K562 (cell line): Measurements from ENCODE around the gene WDR86. TPM values are rescaled to one million over a fixed set of nuclear protein-coding genes. Genes with fewer than 3 reads are reported as not detected.

Experiments used
- ATAC-seq: fragments of 200-7000 bp; cut with Tn5 transposase; 3 replicates; pipeline ENCODE4 v1.9.1; 2020; ENCODE audit warnings: moderate library complexity
- BruUV-seq: library from RNA; stranded (reverse); fragments of 400-500 nt; replicated peaks from 2 replicates; lab custom pipeline; 2021; lab: Mats Ljungman, UMichigan
- CTCF ChIA-PET: fragments of 300-600 bp; formaldehyde crosslinking; extraction: SDS; loops from one replicate; lab custom pipeline; 2021; ENCODE audit warnings: low intra/inter-chr PET ratio; lab: Yijun Ruan, JAX
- POLR2A ChIA-PET: fragments of 300-600, 350-650 bp; sonication (Branson Sonifier 250); formaldehyde crosslinking; extraction: SDS; loops from one replicate; lab custom pipeline; 2021; ENCODE audit warnings: antibody characterized with exemption, inconsistent platforms; lab: Yijun Ruan, JAX
- DNase-seq, 4 experiments: peaks; one replicate each; pipeline versions ENCODE4 v3.0.0 to v3.0.0-alpha.2; 2011 to 2018; ENCODE audit warnings: low spot score in 3 of 4, mixed read lengths in 3 of 4; ENCODE audit errors: extremely low read depth in 1 of 4
- FAIRE-seq: peaks from 2 replicates; lab custom pipeline; 2011; peaks lifted over from hg19 to GRCh38; lab: Jason Lieb, UNC
- H2AFZ ChIP-seq: 2 replicates; pipeline ENCODE4 v1.6.0; 2011; ENCODE audit warnings: low read depth, low read length, control low read depth, inconsistent platforms
- H3K27ac ChIP-seq: fragments of 200-600 bp; 3 replicates; pipeline ENCODE4 v1.8.0; 2011; ENCODE audit warnings: low read depth, mild to moderate bottlenecking, control low read depth, inconsistent platforms, low read length, moderate library complexity, mixed read lengths; ENCODE audit errors: extremely low read depth
- H3K27me3 ChIP-seq, 2 experiments: fragments of 300-600 bp in 1 of 2; 2 replicates in 1 of 2; 3 replicates in 1 of 2; pipeline versions ENCODE4 v1.6.0 to v1.8.0; 2011; ENCODE audit warnings: inconsistent platforms in 2 of 2, low read length in 2 of 2, mild to moderate bottlenecking in 1 of 2, mixed read lengths in 1 of 2, moderate library complexity in 1 of 2; ENCODE audit not compliant: control insufficient read depth in 2 of 2, insufficient read depth in 2 of 2
- H3K36me3 ChIP-seq: fragments of 300-600 bp; 3 replicates; pipeline ENCODE4 v1.8.0; 2011; ENCODE audit warnings: mild to moderate bottlenecking, low read length, inconsistent platforms; ENCODE audit not compliant: control insufficient read depth, insufficient read depth
- H3K4me1 ChIP-seq, 2 experiments: fragments of 200-600 bp in 1 of 2; replicated peaks in 1 of 2; 2 replicates in 1 of 2; 3 replicates in 1 of 2; pipeline versions ENCODE4 v1.5.1 to v1.8.0; 2011; ENCODE audit warnings: inconsistent platforms in 2 of 2, low read length in 2 of 2, mild to moderate bottlenecking in 1 of 2, mixed read lengths in 1 of 2, moderate library complexity in 1 of 2; ENCODE audit not compliant: control insufficient read depth in 2 of 2, insufficient read depth in 2 of 2
- H3K4me2 ChIP-seq: 2 replicates; pipeline ENCODE4 v1.6.1; 2011; ENCODE audit warnings: low read length, control low read depth, inconsistent platforms, mixed read lengths; ENCODE audit not compliant: insufficient read depth
- H3K4me3 ChIP-seq: fragments of 200-600 bp; sonication (generic), shearing (Covaris generic); 2 replicates; pipeline ENCODE4 v1.5.1; 2016; ENCODE audit warnings: control low read depth, inconsistent platforms
- H3K79me2 ChIP-seq: fragments of 200-600 bp; 3 replicates; pipeline ENCODE4 v1.8.0; 2011; ENCODE audit warnings: low read length, inconsistent platforms; ENCODE audit not compliant: control insufficient read depth, insufficient read depth
- H3K9ac ChIP-seq, 2 experiments: 2 replicates each; pipeline versions ENCODE4 v1.6.0 to v1.6.1; 2011; ENCODE audit warnings: low read depth in 2 of 2, low read length in 2 of 2, control low read depth in 1 of 2, inconsistent platforms in 1 of 2, mild to moderate bottlenecking in 1 of 2, mixed read lengths in 1 of 2; ENCODE audit not compliant: insufficient read depth in 1 of 2
- H3K9me1 ChIP-seq: one replicate; pipeline ENCODE4 v1.6.0; 2011; ENCODE audit warnings: inconsistent platforms, mild to moderate bottlenecking, low read length, moderate library complexity; ENCODE audit not compliant: control insufficient read depth, insufficient read depth
- H3K9me3 ChIP-seq: replicated peaks from 2 replicates; pipeline ENCODE4 v1.5.1; 2011; ENCODE audit warnings: low read depth, low read length, inconsistent platforms; ENCODE audit not compliant: control insufficient read depth, insufficient read depth
- H4K20me1 ChIP-seq: replicated peaks from 2 replicates; pipeline ENCODE4 v1.6.1; 2011; ENCODE audit warnings: low read length, inconsistent platforms, mixed read lengths; ENCODE audit not compliant: control insufficient read depth, insufficient read depth
- CREM ChIP-seq: IDR thresholded peaks from 2 replicates; pipeline ENCODE4 v1.6.1; 2014; ENCODE audit warnings: antibody characterized with exemption, low read depth
- WGBS: fragments of 100-300 bp; shearing (Covaris generic); methylation state at CpG from one replicate; pipeline ENCODE4 v1.1.6; 2016; ENCODE audit warnings: low coverage, mixed read lengths; ENCODE audit not compliant: insufficient coverage; ENCODE audit errors: missing lambda C conversion rate; 5-methylcytosine and 5-hydroxymethylcytosine counted together
- in situ Hi-C: fragments of 300-500 bp; cut with MboI; formaldehyde crosslinking; loops from 4 replicates; pipeline ENCODE4 v1.15.0; 2018; ENCODE audit warnings: inconsistent platforms, mixed read lengths
- intact Hi-C: fragments of 100-400 bp; cut with micrococcal nuclease; formaldehyde crosslinking; loops from 2 replicates; pipeline ENCODE4 v1.14.2; 2022
- polyA plus RNA-seq, 8 experiments: library from polyadenylated mRNA; depleted of rRNA in 4 of 8; stranded (reverse) in 5 of 8; unstranded in 3 of 8; fragments of >200 nt; fragmentation: Nextera tagmentation in 2 of 8; fragmentation: Illumina TruSeq in 1 of 8; extraction: Ambion mirVana in 2 of 8; extraction: Trizol in 1 of 8; gene quantifications; 2 replicates each; pipeline versions ENCODE4 v1.2.1 to v1.2.3, GENCODE V29; 2011 to 2014; ENCODE audit warnings: inconsistent platforms in 1 of 8, missing spikeins in 1 of 8
- total RNA-seq, 7 experiments: library from RNA; depleted of rRNA in 6 of 7; stranded (reverse); fragments of >200 nt in 6 of 7; fragmentation: Illumina TruSeq in 2 of 7; extraction: Trizol in 2 of 7; gene quantifications; 2 replicates each; pipeline versions ENCODE4 v1.2.1 to v1.2.3, GENCODE V29; 2011 to 2021; ENCODE audit warnings: low replicate concordance in 1 of 7
- TF ChIP-seq, protein P1 (sequence below): sonication (generic); formaldehyde crosslinking; IDR thresholded peaks from 2 replicates; pipeline ENCODE4 v1.8.1; 2023; ENCODE audit warnings: mild to moderate bottlenecking, missing genetic modification reagents, moderate library complexity
- TF ChIP-seq, protein P2 (sequence below): sonication (generic); formaldehyde crosslinking; IDR thresholded peaks from 2 replicates; pipeline ENCODE4 v1.8.1; 2023; ENCODE audit warnings: mild to moderate bottlenecking, missing genetic modification reagents

WDR86 gene
- total and polyA plus RNA-seq, 9 of the 15 experiments (the other 6 are each of a cell fraction or from before 2014, with no cell fraction given) = 0.24 TPM; not detected in 8

DNA sequence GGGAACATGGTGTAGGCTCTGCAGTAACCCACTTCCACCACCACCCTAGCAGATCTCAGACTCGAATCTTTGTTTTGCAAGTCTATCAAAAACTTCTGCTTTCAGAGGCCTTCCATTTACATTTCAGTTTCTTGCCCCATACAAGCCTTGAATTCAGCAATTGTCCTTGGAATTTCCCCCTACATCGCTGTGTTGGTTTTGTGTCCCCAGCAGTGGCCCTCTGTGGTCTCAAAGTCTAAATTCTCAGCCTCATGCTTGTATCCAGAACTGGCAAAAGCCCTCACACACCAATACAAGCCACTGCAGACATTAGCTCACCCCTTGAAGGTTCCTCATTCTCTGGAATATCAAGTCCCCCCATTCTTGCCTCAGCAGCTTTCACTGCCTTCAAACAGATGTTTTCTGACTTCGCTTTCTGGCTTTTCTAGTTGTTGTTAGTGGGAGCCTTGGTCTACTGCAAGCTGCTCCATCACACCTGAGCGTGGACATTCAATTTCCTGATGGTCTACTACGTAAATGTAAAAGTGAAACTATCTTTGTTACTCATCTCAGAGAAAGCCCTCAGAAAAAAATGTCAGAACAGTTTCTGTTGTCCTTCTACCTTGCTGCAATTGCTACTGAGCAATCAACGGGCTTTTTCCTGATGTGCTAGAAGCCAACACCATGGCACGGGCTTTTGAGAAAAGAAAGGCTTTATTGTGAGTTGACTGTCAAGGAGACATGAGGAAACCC is 70.0 kb downstream of the WDR86 start:
- no peak for ATAC-seq
- Histone ChIP-seq H3K4me2 (peak overlapping the region; percentile 17; the same call in 1 of the 2 replicates), H3K9ac (no peak overlapping the region), H3K9me3 (no peaks in the 10 kb centered on the region), H3K4me3 (no peak overlapping the region), H3K9me1 (no peaks in the 10 kb centered on the region), H3K36me3 (peaks cover 12% of the 10 kb centered on the region; the same call in 1 of the 3 replicates), H4K20me1 (no peaks in the 10 kb centered on the region), H3K79me2 (peaks cover 21% of the 10 kb centered on the region), H3K27ac (no peak overlapping the region), H3K27me3 (peaks cover 9 to 14% of the 10 kb centered on the region in 2 experiments), H2AFZ (peak overlapping the region; percentile 70), H3K4me1 (peaks cover 5 to 9% of the 10 kb centered on the region in 2 experiments; a peak in 3 of 5 replicates)
- DNase-seq = no peak
- BruUV-seq = no TSS peak
- WGBS = 11% methylated on average over 7 of the region's 7 CpGs
- intact Hi-C loops (no loop called here), in situ Hi-C loops (no loop called here)
- CTCF ChIA-PET = no interaction called here
- POLR2A ChIA-PET = interaction anchor here (0.6 to 1.0 kb wide), 3 partner anchors 11 to 104 kb away, joined by 3 read pairs; no protein-coding TSS in a partner anchor
- no peak for FAIRE-seq
- no peak for TF ChIP-seq CREM
- TF ChIP-seq, protein P1, sequence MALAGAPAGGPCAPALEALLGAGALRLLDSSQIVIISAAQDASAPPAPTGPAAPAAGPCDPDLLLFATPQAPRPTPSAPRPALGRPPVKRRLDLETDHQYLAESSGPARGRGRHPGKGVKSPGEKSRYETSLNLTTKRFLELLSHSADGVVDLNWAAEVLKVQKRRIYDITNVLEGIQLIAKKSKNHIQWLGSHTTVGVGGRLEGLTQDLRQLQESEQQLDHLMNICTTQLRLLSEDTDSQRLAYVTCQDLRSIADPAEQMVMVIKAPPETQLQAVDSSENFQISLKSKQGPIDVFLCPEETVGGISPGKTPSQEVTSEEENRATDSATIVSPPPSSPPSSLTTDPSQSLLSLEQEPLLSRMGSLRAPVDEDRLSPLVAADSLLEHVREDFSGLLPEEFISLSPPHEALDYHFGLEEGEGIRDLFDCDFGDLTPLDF (CRISPR knock-in tag) = 0 out of 2 replicates have a peak, but pooled peaks have one; percentile 51
- TF ChIP-seq, protein P2, sequence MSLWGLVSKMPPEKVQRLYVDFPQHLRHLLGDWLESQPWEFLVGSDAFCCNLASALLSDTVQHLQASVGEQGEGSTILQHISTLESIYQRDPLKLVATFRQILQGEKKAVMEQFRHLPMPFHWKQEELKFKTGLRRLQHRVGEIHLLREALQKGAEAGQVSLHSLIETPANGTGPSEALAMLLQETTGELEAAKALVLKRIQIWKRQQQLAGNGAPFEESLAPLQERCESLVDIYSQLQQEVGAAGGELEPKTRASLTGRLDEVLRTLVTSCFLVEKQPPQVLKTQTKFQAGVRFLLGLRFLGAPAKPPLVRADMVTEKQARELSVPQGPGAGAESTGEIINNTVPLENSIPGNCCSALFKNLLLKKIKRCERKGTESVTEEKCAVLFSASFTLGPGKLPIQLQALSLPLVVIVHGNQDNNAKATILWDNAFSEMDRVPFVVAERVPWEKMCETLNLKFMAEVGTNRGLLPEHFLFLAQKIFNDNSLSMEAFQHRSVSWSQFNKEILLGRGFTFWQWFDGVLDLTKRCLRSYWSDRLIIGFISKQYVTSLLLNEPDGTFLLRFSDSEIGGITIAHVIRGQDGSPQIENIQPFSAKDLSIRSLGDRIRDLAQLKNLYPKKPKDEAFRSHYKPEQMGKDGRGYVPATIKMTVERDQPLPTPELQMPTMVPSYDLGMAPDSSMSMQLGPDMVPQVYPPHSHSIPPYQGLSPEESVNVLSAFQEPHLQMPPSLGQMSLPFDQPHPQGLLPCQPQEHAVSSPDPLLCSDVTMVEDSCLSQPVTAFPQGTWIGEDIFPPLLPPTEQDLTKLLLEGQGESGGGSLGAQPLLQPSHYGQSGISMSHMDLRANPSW = peak; percentile 68; the same call in 1 of the 2 replicates
- TF ChIP-seq, all 486 proteins: peak for 2
